ENCODE results near the gene FBXL15.

Gene FBXL15

DNA sequence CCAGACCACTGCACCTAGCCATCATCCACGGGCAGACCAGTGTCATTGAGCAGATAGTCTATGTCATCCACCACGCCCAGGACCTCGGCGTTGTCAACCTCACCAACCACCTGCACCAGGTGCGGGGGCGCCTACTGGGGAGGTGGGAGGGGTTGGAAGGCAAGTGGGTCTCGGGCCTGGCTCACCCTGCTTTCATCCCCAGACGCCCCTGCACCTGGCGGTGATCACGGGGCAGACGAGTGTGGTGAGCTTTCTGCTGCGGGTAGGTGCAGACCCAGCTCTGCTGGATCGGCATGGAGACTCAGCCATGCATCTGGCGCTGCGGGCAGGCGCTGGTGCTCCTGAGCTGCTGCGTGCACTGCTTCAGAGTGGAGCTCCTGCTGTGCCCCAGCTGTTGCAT lies 20.6 kb upstream of the FBXL15 start:
- TF ChIP-seq MYC (IDR thresholded peaks at IDR 0.05; ENCODE audit: low read depth, low read length) = no peak
- TF ChIP-seq, protein P1, sequence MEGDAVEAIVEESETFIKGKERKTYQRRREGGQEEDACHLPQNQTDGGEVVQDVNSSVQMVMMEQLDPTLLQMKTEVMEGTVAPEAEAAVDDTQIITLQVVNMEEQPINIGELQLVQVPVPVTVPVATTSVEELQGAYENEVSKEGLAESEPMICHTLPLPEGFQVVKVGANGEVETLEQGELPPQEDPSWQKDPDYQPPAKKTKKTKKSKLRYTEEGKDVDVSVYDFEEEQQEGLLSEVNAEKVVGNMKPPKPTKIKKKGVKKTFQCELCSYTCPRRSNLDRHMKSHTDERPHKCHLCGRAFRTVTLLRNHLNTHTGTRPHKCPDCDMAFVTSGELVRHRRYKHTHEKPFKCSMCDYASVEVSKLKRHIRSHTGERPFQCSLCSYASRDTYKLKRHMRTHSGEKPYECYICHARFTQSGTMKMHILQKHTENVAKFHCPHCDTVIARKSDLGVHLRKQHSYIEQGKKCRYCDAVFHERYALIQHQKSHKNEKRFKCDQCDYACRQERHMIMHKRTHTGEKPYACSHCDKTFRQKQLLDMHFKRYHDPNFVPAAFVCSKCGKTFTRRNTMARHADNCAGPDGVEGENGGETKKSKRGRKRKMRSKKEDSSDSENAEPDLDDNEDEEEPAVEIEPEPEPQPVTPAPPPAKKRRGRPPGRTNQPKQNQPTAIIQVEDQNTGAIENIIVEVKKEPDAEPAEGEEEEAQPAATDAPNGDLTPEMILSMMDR (IDR thresholded peaks at IDR 0.05; ENCODE audit: low read depth, low read length) = no peak
- TF ChIP-seq, protein P2, sequence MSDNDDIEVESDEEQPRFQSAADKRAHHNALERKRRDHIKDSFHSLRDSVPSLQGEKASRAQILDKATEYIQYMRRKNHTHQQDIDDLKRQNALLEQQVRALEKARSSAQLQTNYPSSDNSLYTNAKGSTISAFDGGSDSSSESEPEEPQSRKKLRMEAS (IDR thresholded peaks at IDR 0.05; ENCODE audit: low read depth, low read length) = no peak
- no peak for TF ChIP-seq POLR2A (IDR thresholded peaks at IDR 0.05; ENCODE audit: extremely low read depth, insufficient read length)
- H3K4me3 ChIP-seq (ENCODE audit: low read depth, low read length) = no peak overlapping the region

DNA sequence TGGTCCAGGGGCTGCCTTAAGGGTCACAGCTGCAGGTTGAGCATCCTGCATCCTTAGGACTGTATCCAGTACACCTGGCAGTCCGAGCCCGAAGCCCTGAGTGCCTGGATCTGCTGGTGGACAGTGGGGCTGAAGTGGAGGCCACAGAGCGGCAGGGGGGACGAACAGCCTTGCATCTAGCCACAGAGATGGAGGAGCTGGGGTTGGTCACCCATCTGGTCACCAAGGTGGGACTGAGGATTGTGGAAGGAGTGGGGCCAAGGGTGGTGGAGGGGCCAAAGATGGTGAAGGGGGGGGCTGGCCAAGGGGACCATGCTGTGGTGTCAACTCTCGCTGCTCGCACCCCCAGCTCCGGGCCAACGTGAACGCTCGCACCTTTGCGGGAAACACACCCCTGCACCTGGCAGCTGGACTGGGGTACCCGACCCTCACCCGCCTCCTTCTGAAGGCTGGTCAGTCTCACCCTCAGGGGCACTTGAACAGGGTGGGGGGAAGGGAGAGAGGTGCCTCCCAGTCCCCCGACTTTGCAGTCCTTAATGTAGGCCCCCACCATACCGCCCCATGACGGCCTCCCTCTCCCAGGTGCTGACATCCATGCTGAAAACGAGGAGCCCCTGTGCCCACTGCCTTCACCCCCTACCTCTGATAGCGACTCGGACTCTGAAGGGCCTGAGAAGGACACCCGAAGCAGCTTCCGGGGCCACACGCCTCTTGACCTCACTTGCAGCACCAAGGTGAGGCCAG lies 19.9 kb upstream of the FBXL15 start:
- no peak overlapping the region for H3K4me3 ChIP-seq (ENCODE audit: low read depth, low read length)
- no peak for DNase-seq (ENCODE audit: low read depth)

More for the DNA sequence above, 20.6 kb upstream of the FBXL15 start:
- DNase-seq (ENCODE audit: low read depth) = no peak

DNA sequence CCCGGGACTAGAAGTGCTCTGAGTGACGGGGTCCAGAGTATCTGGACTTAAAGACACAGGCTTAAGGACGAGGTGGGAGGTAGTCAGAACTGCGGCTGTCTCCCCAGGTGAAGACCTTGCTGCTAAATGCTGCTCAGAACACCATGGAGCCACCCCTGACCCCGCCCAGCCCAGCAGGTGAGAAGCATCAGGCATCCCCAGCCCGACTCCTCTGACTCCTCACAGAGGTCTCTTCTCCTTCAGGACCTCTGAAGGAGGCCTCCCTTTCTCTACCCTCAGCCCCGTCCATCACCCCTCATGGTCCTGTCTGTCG lies 19.3 kb upstream of the FBXL15 start:
- DNase-seq (ENCODE audit: low read depth) = no peak
- TF ChIP-seq MYC (IDR thresholded peaks at IDR 0.05; ENCODE audit: low read depth, low read length) (no peak), POLR2A (IDR thresholded peaks at IDR 0.05; ENCODE audit: extremely low read depth, insufficient read length) (no peak)
- TF ChIP-seq, protein P1 (IDR thresholded peaks at IDR 0.05; ENCODE audit: low read depth, low read length) = no peak
- TF ChIP-seq, protein P2 (IDR thresholded peaks at IDR 0.05; ENCODE audit: low read depth, low read length) = no peak
- H3K4me3 ChIP-seq (ENCODE audit: low read depth, low read length) = no peak overlapping the region

More for the DNA sequence above, 19.9 kb upstream of the FBXL15 start:
- TF ChIP-seq, protein P1 (IDR thresholded peaks at IDR 0.05; ENCODE audit: low read depth, low read length) = no peak
- no peak for TF ChIP-seq MYC (IDR thresholded peaks at IDR 0.05; ENCODE audit: low read depth, low read length)
- no peak for TF ChIP-seq POLR2A (IDR thresholded peaks at IDR 0.05; ENCODE audit: extremely low read depth, insufficient read length)
- TF ChIP-seq, protein P2 (IDR thresholded peaks at IDR 0.05; ENCODE audit: low read depth, low read length) = no peak

DNA sequence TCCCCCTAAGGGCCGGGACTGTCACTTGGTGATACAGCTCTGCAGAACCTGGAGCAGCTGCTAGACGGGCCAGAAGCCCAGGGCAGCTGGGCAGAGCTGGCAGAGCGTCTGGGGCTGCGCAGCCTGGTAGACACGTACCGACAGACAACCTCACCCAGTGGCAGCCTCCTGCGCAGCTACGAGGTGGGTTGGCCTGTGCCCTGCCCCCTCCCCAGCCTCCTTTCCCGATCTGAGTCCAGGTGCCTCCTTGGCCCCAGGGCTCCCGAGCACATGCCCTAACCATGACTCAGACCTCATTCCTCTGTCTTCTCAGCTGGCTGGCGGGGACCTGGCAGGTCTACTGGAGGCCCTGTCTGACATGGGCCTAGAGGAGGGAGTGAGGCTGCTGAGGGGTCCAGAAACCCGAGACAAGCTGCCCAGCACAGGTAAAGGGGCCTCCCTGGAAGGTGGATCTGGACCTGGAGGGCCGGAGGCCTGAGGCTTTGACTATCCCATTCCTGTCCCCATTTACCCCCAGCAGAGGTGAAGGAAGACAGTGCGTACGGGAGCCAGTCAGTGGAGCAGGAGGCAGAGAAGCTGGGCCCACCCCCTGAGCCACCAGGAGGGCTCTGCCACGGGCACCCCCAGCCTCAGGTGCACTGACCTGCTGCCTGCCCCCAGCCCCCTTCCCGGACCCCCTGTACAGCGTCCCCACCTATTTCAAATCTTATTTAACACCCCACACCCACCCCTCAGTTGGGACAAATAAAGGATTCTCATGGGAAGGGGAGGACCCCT lies 18.7 kb upstream of the FBXL15 start:
- H3K4me3 ChIP-seq (ENCODE audit: low read depth, low read length) = no peak overlapping the region
- TF ChIP-seq, protein P2 (IDR thresholded peaks at IDR 0.05; ENCODE audit: low read depth, low read length) = no peak
- no peak for DNase-seq (ENCODE audit: low read depth)

DNA sequence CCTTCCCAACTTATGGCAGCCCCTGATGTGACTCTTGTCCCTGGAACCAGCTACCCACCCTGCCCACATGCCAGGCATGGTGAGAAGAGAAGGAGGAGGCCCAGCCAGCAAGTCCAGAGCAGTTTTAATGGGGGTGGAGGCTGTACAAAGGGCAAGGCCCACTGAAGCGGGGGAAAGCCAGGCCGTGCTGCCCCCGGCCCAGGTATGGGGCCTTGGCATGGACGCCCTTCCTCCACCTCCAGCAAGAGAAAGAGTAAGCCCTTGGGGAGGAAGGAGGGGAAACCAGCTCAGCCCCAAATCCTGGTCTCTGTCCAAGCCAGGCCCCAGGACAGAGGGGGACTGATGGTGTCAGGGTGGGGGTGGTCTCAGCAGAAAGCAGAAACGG lies 18.1 kb upstream of the FBXL15 start:
- H3K4me3 ChIP-seq (ENCODE audit: low read depth, low read length) = no peak overlapping the region
- no peak for DNase-seq (ENCODE audit: low read depth)
- TF ChIP-seq POLR2A (IDR thresholded peaks at IDR 0.05; ENCODE audit: extremely low read depth, insufficient read length) (no peak), MYC (IDR thresholded peaks at IDR 0.05; ENCODE audit: low read depth, low read length) (no peak)
- TF ChIP-seq, protein P2 (IDR thresholded peaks at IDR 0.05; ENCODE audit: low read depth, low read length) = no peak
- TF ChIP-seq, protein P1 (IDR thresholded peaks at IDR 0.05; ENCODE audit: low read depth, low read length) = no peak

DNA sequence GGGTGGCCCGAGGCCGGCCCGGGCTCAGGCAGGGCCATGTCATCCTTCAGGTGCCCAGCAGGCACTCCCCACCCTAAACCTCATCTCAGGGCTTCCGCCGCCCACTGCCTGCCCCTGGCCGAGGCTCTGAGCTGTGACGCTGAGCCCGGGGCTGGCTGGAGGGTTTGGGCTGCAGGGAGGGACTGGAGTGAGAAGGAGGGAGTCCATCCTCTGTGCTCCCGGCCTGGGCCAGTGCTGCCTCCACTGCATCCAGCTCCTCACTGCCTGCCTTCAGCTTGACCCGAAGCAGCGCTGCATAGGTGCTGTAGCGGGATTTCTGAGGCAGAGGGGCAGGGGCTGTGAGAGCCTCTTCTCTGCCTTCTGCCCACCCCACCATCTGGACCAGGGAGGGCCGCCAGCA lies 17.5 kb upstream of the FBXL15 start:
- H3K4me3 ChIP-seq (ENCODE audit: low read depth, low read length) = no peak overlapping the region
- no peak for DNase-seq (ENCODE audit: low read depth)
- TF ChIP-seq MYC (IDR thresholded peaks at IDR 0.05; ENCODE audit: low read depth, low read length) = no peak
- TF ChIP-seq, protein P2 (IDR thresholded peaks at IDR 0.05; ENCODE audit: low read depth, low read length) = no peak
- TF ChIP-seq POLR2A (IDR thresholded peaks at IDR 0.05; ENCODE audit: extremely low read depth, insufficient read length) = no peak
- TF ChIP-seq, protein P1 (IDR thresholded peaks at IDR 0.05; ENCODE audit: low read depth, low read length) = no peak

All from NB4 (cell line).